ENCODE data around the gene TAF15. TPM values are rescaled to one million over a fixed set of nuclear protein-coding genes. Genes with fewer than 3 reads are reported as not detected.

Gene TAF15
- total and polyA plus RNA-seq, 2 experiments from 2014 or later = 9.2 to 27.5 TPM

DNA sequence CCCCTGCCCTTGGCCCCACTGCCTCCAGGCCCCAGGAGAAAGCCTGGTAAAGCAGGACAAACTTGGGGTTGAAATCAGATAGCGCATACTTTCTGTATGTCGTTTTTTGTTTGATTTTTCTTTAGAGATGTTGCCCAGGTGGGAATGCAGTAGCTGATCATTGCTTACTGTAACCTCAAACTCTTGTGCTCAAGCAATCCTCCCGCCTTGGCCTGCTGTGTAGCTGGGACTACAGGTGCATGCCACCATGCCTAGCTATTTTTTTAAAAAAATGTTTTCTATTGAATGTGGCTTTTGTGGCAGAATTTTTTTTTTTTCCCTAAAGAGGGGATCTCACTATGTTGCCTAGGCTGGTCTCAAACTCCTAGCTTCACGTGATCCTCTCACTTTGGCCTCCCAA, 82.0 kb downstream of the TAF15 start:
- 64 to 69% methylated on average over 4 of the region's 4 CpGs for WGBS, 2 experiments (ENCODE audit: low coverage in 1 of 2, low lambda C conversion rate in 2 of 2, missing lambda C conversion rate in 2 of 2)
- Histone ChIP-seq H3K27me3 (replicated peaks; ENCODE audit: insufficient read depth) (no peaks in the 10 kb centered on the region), H3K9me2 (ENCODE audit: insufficient read depth) (no peaks in the 10 kb centered on the region), H3F3A (ENCODE audit: insufficient read depth) (no peaks in the 10 kb centered on the region), H3K9ac (no peak overlapping the region), H3K79me2 (ENCODE audit: insufficient read depth) (no peaks in the 10 kb centered on the region), H3K27ac (no peak overlapping the region), H3K4me3 (no peak overlapping the region), H3K9me3 (ENCODE audit: low read depth) (no peaks in the 10 kb centered on the region), H4K20me1 (ENCODE audit: insufficient read depth) (no peaks in the 10 kb centered on the region), H2AFZ (no peak overlapping the region), H3K4me1 (ENCODE audit: insufficient read depth) (no peaks in the 10 kb centered on the region; the same call in 1 of the 2 replicates), H3K4me2 (ENCODE audit: unreplicated experiment) (no peak overlapping the region), H3K36me3 (ENCODE audit: low read depth) (no peaks in the 10 kb centered on the region)
- no peak for DNase-seq
- TF ChIP-seq EZH2phosphoT487 (IDR thresholded peaks at IDR 0.05; ENCODE audit: insufficient read depth, low read depth) (no peak), EZH2 (IDR thresholded peaks at IDR 0.05; ENCODE audit: insufficient read depth, poor library complexity, severe bottlenecking) (no peak)
- in situ Hi-C loops (cut with MboI) = no loop called here

DNA sequence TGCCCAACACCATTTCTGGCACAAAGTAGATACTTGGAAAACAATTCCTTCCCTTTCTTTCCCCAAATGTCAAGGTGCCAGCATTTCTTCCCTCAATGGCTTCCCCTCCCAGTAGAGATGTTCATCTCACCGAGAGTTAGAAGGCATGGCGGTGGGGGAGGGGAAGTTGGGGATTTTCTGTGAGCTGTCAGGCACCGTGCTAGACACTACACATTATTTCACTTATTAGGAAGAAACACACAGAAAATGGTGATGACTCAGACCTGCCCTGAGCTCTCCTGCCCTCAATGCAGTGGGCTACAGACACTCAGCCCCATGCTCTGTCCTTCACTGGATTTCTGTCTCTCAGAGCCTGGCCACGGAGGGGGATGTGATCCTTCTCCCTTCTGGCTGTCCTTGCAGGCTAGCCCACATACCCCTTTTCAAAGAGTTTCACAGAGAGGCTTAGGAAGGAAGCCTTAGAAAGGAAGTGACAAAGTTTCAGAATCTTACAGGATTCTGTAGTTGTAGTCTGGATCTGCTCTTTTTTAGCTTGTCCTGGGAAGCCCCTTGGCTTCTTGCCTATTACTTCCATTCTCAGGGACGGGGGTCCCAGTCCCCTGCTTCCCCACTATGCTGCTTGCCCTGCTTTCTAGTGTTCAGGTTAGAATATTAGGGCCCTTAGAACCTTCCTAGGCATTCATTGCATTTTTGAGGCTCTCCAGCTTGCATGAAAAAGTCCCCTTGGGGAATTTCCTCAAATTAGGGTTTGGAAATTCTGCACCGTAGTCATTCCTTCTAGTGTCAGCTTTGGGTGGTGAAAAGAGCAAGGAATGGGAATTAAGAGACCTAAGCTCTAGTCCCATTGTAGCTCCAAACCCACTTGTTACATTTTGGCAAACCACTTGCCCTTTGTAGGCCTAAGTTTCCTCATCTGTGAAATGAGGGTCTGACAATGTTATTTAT, 83.1 kb downstream of the TAF15 start:
- Histone ChIP-seq H3F3A (ENCODE audit: insufficient read depth) (no peaks in the 10 kb centered on the region), H3K4me3 (no peak overlapping the region), H3K27ac (no peak overlapping the region), H3K27me3 (replicated peaks; ENCODE audit: insufficient read depth) (no peaks in the 10 kb centered on the region), H3K9ac (no peak overlapping the region), H4K20me1 (ENCODE audit: insufficient read depth) (no peaks in the 10 kb centered on the region), H3K36me3 (ENCODE audit: low read depth) (no peaks in the 10 kb centered on the region), H3K4me2 (ENCODE audit: unreplicated experiment) (no peak overlapping the region), H3K79me2 (ENCODE audit: insufficient read depth) (no peaks in the 10 kb centered on the region), H3K4me1 (ENCODE audit: insufficient read depth) (no peaks in the 10 kb centered on the region; the same call in 1 of the 2 replicates), H3K9me2 (ENCODE audit: insufficient read depth) (no peaks in the 10 kb centered on the region), H3K9me3 (ENCODE audit: low read depth) (no peaks in the 10 kb centered on the region), H2AFZ (no peak overlapping the region)
- no peak for TF ChIP-seq EZH2phosphoT487 (IDR thresholded peaks at IDR 0.05; ENCODE audit: insufficient read depth, low read depth)
- TF ChIP-seq EZH2 (IDR thresholded peaks at IDR 0.05; ENCODE audit: insufficient read depth, poor library complexity, severe bottlenecking) = no peak
- in situ Hi-C loops (cut with MboI) = no loop called here
- no peak for DNase-seq
- WGBS, 2 experiments (ENCODE audit: low coverage in 1 of 2, low lambda C conversion rate in 2 of 2, missing lambda C conversion rate in 2 of 2) = 40 to 48% methylated on average over 6 of the region's 6 CpGs

- H3K79me2 ChIP-seq (ENCODE audit: insufficient read depth) = no peaks in the 10 kb centered on the region
- no peak overlapping the region for H3K9ac ChIP-seq
- no peak overlapping the region for H3K4me2 ChIP-seq (ENCODE audit: unreplicated experiment)
- H3K27me3 ChIP-seq (replicated peaks; ENCODE audit: insufficient read depth) = no peaks in the 10 kb centered on the region
- TF ChIP-seq EZH2phosphoT487 (IDR thresholded peaks at IDR 0.05; ENCODE audit: insufficient read depth, low read depth) (no peak), EZH2 (IDR thresholded peaks at IDR 0.05; ENCODE audit: insufficient read depth, poor library complexity, severe bottlenecking) (no peak)
- in situ Hi-C loops (cut with MboI) = no loop called here
- H2AFZ ChIP-seq = no peak overlapping the region
- WGBS, 2 experiments (ENCODE audit: low coverage in 1 of 2, low lambda C conversion rate in 2 of 2, missing lambda C conversion rate in 2 of 2) = 63% methylated on average over 4 of the region's 4 CpGs
- H3K27ac ChIP-seq = no peak overlapping the region
- no peak for DNase-seq
- H3K9me2 ChIP-seq (ENCODE audit: insufficient read depth) = no peaks in the 10 kb centered on the region
- H4K20me1 ChIP-seq (ENCODE audit: insufficient read depth) = no peaks in the 10 kb centered on the region
- no peaks in the 10 kb centered on the region; the same call in 1 of the 2 replicates for H3K4me1 ChIP-seq (ENCODE audit: insufficient read depth)
- no peaks in the 10 kb centered on the region for H3K9me3 ChIP-seq (ENCODE audit: low read depth)
- H3K4me3 ChIP-seq = no peak overlapping the region
- H3K36me3 ChIP-seq (ENCODE audit: low read depth) = no peaks in the 10 kb centered on the region
- H3F3A ChIP-seq (ENCODE audit: insufficient read depth) = no peaks in the 10 kb centered on the region
These were observed 84.5 kb downstream of the TAF15 start for GRCh38 chr17:35893751-35894150.

DNA sequence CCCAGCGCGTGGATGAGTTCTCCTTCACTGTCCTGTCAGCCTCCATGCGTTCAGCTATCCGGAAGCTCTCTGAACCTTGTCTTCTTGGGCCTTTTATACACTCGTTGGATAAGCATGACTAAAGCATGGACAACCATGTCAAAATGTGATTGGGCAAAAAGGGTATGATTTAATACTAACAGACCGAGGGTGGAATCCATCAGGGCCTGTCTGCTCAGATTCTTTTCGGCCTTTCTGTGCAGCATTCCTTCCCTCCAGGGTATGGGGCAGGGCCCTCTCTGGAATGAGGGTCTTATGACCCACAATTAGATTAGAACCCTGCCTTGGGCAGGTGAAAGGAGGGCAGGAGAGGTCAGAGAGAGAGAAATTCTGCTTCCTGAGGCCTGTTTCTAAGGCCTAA, 84.9 kb downstream of the TAF15 start:
- H2AFZ ChIP-seq = no peak overlapping the region
- in situ Hi-C loops (cut with MboI) = no loop called here
- no peak for DNase-seq
- H3K9me2 ChIP-seq (ENCODE audit: insufficient read depth) = no peaks in the 10 kb centered on the region
- no peaks in the 10 kb centered on the region for H3K27me3 ChIP-seq (replicated peaks; ENCODE audit: insufficient read depth)
- 80 to 81% methylated on average over 7 of the region's 7 CpGs for WGBS, 2 experiments (ENCODE audit: low coverage in 1 of 2, low lambda C conversion rate in 2 of 2, missing lambda C conversion rate in 2 of 2)
- TF ChIP-seq EZH2phosphoT487 (IDR thresholded peaks at IDR 0.05; ENCODE audit: insufficient read depth, low read depth) (no peak), EZH2 (IDR thresholded peaks at IDR 0.05; ENCODE audit: insufficient read depth, poor library complexity, severe bottlenecking) (no peak)
- H3K4me3 ChIP-seq = no peak overlapping the region
- H3F3A ChIP-seq (ENCODE audit: insufficient read depth) = no peaks in the 10 kb centered on the region
- no peak overlapping the region for H3K27ac ChIP-seq
- H3K9ac ChIP-seq = no peak overlapping the region
- H3K9me3 ChIP-seq (ENCODE audit: low read depth) = no peaks in the 10 kb centered on the region
- no peaks in the 10 kb centered on the region for H3K79me2 ChIP-seq (ENCODE audit: insufficient read depth)
- no peaks in the 10 kb centered on the region for H3K36me3 ChIP-seq (ENCODE audit: low read depth)
- H4K20me1 ChIP-seq (ENCODE audit: insufficient read depth) = no peaks in the 10 kb centered on the region
- no peak overlapping the region for H3K4me2 ChIP-seq (ENCODE audit: unreplicated experiment)
- no peaks in the 10 kb centered on the region; the same call in 1 of the 2 replicates for H3K4me1 ChIP-seq (ENCODE audit: insufficient read depth)
